Measurements from ENCODE around the gene NME9.

NME9 gene

DNA sequence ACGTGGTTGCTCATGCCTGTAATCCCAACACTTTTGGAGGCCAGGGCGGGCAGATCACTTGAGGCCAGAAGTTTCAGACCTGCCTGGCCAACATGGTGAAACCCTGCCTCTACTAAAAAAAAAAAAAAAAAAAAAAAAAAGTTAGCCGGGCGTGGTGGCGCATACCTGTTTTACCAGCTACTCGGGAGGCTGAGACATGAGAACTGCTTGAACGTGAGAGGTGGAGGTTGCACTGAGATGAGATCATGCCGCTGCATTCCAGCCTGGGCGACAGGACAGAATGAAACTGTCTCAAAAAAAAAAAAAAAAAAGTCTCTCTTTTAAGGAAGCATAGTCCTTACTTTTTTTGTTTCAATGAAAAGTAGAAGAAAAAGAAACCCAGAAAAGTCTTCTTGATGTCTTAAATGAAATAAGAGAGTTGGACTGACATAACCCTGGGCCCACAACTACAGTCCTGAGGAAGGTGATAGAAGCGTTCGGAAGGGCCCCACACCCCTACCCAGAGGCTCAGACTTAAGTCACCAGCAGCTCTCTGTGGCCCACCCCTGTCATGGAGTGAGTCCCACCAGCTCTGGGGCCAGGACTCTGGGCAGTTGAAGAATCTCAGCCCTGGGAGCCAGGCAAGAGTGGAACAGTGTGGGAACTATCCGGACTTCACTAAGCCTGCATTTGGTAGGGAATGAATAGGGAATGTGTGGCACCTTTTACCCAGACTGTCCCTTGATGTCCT is 2.6 kb downstream of the NME9 start:
- no peak for DNase-seq (ENCODE audit: extremely low spot score)
- ChIA-PET POLR2A (no interaction called here), CTCF (interaction anchor here (1.8 kb wide), 1 partner anchor 15 kb away, joined by 4 read pairs; no protein-coding TSS in a partner anchor)
- TF ChIP-seq, protein P1, sequence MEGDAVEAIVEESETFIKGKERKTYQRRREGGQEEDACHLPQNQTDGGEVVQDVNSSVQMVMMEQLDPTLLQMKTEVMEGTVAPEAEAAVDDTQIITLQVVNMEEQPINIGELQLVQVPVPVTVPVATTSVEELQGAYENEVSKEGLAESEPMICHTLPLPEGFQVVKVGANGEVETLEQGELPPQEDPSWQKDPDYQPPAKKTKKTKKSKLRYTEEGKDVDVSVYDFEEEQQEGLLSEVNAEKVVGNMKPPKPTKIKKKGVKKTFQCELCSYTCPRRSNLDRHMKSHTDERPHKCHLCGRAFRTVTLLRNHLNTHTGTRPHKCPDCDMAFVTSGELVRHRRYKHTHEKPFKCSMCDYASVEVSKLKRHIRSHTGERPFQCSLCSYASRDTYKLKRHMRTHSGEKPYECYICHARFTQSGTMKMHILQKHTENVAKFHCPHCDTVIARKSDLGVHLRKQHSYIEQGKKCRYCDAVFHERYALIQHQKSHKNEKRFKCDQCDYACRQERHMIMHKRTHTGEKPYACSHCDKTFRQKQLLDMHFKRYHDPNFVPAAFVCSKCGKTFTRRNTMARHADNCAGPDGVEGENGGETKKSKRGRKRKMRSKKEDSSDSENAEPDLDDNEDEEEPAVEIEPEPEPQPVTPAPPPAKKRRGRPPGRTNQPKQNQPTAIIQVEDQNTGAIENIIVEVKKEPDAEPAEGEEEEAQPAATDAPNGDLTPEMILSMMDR (IDR thresholded peaks at IDR 0.05; ENCODE audit: control extremely low read depth, extremely low read depth, low read depth, missing control alignments): no peak

DNA sequence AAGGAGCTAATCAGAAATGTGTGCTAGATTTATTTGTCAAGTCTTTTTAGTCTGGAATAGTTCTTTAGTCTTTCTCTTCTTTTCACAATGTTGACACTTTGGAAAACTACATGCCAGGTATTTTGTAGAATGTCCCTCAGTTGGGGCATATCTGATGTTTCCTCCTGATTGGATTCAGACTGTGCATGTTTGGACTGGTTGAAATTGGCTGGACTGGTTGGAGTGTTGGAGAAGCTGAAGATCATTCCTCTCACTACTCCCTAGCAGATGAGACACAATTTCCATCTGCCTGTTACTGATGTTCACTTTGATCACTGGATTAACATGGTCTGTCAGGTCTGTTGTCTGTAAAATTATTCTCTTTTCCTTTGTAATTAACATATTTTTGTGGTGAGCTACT is 3.7 kb downstream of the NME9 start:
- TF ChIP-seq, protein P1 (IDR thresholded peaks at IDR 0.05; ENCODE audit: control extremely low read depth, extremely low read depth, low read depth, missing control alignments): no peak
- ChIA-PET CTCF (interaction anchor here (0.9 to 1.8 kb wide), 3 partner anchors 14 to 56 kb away, joined by 3 to 4 read pairs (median 3); no protein-coding TSS in a partner anchor), POLR2A (interaction anchor here (0.6 kb wide), 1 partner anchor 102 kb away, joined by 6 read pairs; no protein-coding TSS in a partner anchor)
- no peak for DNase-seq (ENCODE audit: extremely low spot score)

DNA sequence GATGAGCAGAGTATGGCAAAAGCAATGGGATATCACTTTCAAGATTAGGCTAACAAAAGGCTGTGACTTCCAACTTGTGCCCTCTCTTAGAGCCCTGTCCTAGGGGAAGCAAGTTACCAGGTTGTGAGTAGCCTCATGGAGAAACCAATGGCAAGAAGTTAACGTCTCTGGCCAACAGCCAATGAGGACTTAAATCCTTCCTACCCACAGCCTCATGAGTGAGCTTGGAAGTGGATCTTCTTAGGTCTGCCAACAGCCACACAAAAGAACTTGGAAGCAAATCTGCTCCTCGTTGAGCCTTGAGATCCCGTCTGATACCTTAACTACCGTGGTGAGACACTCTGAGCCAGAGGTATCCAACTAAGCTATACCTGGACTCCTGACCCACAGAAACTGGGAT is 5.7 kb downstream of the NME9 start:
- CTCF ChIA-PET: interaction anchor here (1.6 kb wide), 1 partner anchor 11 kb away, joined by 3 read pairs; no protein-coding TSS in a partner anchor
- no peak for DNase-seq (ENCODE audit: extremely low spot score)
- POLR2A ChIA-PET: no interaction called here
- TF ChIP-seq, protein P1 (IDR thresholded peaks at IDR 0.05; ENCODE audit: control extremely low read depth, extremely low read depth, low read depth, missing control alignments): no peak

DNA sequence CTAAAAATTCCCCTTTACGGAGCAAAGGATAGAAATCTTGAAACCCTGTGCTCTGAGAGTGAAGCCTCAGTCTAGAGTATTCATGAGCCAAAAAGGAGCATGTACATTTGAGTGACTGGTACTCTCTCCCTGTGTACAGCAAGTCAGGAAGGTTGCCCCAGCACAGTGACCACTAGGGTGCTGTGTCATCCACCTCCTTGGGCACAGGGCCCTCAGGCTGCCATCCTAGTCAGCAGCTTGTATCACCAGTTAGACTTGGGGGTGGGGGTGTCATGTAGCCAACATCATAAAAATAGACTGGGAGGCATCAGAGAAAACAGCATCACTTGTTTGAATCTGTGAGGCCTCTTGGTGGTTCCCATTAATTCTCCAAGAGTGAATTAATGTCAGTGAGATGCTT is 12.0 kb downstream of the NME9 start:
- no peak for DNase-seq (ENCODE audit: extremely low spot score)
- TF ChIP-seq, protein P1 (IDR thresholded peaks at IDR 0.05; ENCODE audit: control extremely low read depth, extremely low read depth, low read depth, missing control alignments): no peak
- POLR2A ChIA-PET: no interaction called here
- CTCF ChIA-PET: interaction anchor here (1.7 kb wide), 1 partner anchor 11 kb away, joined by 7 read pairs; no protein-coding TSS in a partner anchor

DNA sequence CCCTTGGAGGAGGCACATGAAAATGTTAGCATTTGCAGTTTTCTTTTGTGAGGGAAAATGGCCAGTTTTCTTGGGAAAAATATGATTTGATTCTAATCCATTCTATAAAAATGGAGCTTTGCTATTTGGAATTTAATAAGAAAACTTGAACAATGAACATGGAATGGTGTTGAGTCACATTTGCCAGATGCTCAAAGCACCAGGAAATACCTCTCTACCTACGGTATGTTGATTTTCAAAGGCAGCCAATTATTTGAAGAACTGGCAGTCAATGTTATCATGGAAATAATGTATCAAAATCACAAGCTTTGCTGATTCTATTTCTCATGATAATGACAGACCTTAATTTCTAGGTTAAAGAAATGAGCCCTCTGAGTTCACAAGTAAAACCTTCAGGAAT is 14.9 kb downstream of the NME9 start:
- ChIA-PET CTCF (interaction anchor here (1.1 to 1.4 kb wide), 3 partner anchors 13 to 20 kb away, joined by 3 read pairs; no protein-coding TSS in a partner anchor), POLR2A (no interaction called here)
- TF ChIP-seq, protein P1 (IDR thresholded peaks at IDR 0.05; ENCODE audit: control extremely low read depth, extremely low read depth, low read depth, missing control alignments): no peak
- DNase-seq (ENCODE audit: extremely low spot score): no peak

DNA sequence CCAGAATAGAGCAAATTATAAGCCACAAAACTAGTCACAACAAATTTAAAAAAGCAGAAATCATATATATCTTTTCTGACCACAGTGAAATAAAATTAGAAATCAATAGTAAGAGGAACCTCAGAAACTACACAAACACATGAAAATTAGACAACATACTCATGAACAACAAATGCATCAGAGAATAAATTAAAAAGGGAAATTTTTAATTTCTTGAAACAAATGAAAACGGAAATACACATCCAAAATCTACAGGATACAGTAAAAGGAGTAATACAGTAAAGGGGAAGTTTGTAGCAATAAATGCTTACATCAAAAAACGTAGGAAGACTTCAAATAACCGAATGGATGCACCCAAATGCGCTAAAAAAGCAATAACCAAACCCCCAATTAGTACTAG is 19.2 kb downstream of the NME9 start:
- ChIA-PET CTCF (no interaction called here), POLR2A (no interaction called here)
- DNase-seq (ENCODE audit: extremely low spot score): no peak
- TF ChIP-seq, protein P1 (IDR thresholded peaks at IDR 0.05; ENCODE audit: control extremely low read depth, extremely low read depth, low read depth, missing control alignments): no peak
